Measurements from ENCODE around the gene UBAC1.

The UBAC1 gene

GRCh38 chr9:135884328-135885035, 76.7 kb downstream of the UBAC1 start:
- no peak for DNase-seq (ENCODE audit: low read depth)

GRCh38 chr9:135883410-135884089, 77.6 kb downstream of the UBAC1 start:
- no peak for DNase-seq (ENCODE audit: low read depth)
